22Rv1 (cell line): Measurements from ENCODE around the gene GIPC3.
"Not testable (repeated sequence)": the region's sequence is repeated elsewhere in the genome, so short reads cannot be mapped to it uniquely, and the experiment has no call there.

Experiments
- H3K27ac ChIP-seq: fragments of 450-650 bp; 2 replicates; pipeline ENCODE4 v1.5.1; 2017
- CTCF ChIP-seq: fragments of 450-650 bp; IDR thresholded peaks from 2 replicates; pipeline ENCODE4 v1.5.1; 2017; ENCODE audit warnings: mild to moderate bottlenecking
- ZFX ChIP-seq: fragments of 450-650 bp; IDR thresholded peaks from 2 replicates; pipeline ENCODE4 v1.6.1; 2017; ENCODE audit warnings: antibody characterized with exemption, borderline replicate concordance

GIPC3 gene

DNA sequence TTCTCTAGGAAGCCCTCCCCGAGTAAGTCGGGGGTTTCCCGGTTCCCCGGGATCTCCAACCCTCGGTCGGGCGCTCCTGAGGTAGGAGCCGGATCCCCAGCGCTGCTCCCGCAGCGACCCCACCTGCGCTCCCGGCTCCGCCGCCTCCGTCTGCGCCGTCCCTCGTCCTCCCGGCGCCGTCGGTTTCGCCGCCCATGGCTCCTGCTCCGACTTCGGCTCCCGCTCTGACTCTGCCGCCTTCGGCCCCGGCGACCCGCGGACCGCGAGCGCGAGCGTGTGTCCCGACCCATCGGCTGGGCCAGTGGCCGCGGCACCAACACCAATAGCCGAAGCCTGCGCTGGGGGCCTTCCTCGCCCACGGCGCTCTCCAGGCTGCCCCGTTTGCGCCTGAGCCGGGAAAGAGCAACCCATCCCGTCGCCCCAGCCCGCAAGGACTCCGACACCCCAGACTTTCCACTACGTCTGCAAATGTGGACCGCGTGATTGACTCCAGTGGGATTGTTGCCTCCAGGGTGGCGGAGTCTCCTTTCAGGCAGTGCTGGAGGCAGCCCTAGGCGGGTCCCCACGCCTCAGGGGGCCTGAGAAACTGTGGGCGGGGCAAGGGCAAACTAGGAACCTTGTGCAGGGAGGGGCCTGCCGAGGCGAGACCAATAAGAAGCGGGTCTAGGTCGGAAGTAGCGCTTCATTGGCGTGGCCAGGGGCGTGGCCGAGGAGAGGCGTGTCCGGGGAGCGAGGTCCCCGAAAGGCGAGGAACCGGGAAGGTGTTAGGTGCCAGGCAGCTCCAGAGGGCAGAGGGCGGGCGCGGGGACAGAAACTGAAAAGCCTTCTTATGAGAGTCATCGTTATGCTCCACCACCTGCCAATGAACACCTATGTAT lies 41.4 kb downstream of the GIPC3 start, which contains the start of gene CACTIN:
TSS of gene CACTIN (minus strand) at position 318 of the 878 bp plus-strand sequence. CDS start at position 290, 28 bp downstream.
- TF ChIP-seq ZFX (no peak), CTCF (no peak)

GRCh38 chr19:3627351-3627723 lies 42.1 kb downstream of the GIPC3 start:
- TF ChIP-seq ZFX, result no peak
- TF ChIP-seq CTCF, result no peak
- H3K27ac ChIP-seq, result peak overlapping the region; percentile 91

More for the DNA sequence above, 41.4 kb downstream of the GIPC3 start, which contains the start of gene CACTIN:
- peak within 1 kb of the TSS; percentile 91 for H3K27ac ChIP-seq

DNA sequence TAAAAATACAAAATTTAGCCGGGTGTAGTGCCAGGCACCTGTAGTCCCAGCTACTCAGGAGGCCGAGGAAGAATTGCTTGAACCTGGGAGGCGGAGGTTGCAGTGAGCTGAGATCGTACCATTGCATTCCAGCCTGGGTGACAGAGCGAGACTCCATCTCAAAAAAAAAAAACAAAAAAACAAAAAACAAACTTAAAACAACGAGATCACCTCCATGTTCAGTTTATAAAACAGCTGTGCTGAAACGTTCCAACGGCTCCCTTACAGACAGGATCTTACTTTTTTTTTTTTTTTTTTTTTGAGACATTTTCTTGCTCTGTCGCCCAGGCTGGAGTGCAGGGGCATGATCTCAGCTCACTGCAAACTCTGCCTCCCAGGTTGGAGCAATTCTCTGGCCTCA lies 43.5 kb downstream of the GIPC3 start:
- H3K27ac ChIP-seq, result not testable (repeated sequence)

- H3K27ac ChIP-seq, result no peak overlapping the region
- TF ChIP-seq CTCF (no peak), ZFX (no peak)
Observed at GRCh38 chr19:3631053-3631861, 46.0 kb downstream of the GIPC3 start.

DNA sequence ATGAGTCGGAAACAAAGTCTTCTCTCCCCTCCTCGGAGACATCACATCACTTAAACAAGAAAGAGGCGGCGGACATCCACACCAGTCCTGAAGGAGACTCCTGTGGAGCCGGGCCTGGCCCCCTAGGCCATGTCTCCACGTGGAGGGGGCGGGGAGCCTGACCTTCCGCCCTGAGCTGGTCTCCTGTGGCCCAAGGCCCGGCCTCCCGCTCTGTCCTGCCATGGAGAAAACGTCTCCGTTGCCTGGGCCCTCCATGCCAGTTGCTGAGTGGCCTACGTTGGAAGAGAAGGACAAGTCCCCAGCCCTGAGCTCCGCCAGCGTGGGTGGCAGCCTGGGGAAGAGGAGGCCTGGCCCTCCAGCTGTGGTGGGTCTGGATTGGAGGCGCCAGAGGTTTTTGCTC lies 46.8 kb downstream of the GIPC3 start:
- TF ChIP-seq ZFX (no peak), CTCF (no peak)
- no peak overlapping the region for H3K27ac ChIP-seq

- no peak overlapping the region for H3K27ac ChIP-seq
- no peak for TF ChIP-seq CTCF
- no peak for TF ChIP-seq ZFX
Observed at GRCh38 chr19:3632739-3633558, 47.7 kb downstream of the GIPC3 start.

DNA sequence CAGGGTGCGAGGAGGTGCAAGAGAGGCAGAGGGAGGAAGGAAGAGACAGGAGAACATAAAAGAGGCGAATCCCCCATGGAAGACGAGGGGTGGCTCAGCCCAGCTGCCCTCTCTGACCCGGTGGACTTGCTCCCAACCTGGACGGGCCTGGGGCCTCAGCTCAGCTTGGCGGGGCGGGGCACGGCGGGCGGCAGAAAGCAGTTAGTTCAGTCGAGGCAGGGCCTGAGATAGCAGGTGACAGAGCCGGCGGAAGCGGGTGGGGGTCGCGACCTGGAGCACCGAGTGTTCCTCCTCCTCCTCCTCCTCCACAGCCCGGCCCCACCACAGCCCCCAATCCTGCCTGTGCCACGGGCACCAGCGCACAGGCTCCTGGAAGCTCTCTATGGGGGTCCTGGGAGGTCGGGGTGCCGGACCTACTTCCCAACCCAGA lies 48.3 kb downstream of the GIPC3 start:
- TF ChIP-seq ZFX, result no peak
- TF ChIP-seq CTCF, result no peak
- no peak overlapping the region for H3K27ac ChIP-seq
